Prostate gland (tissue), 2 donors: Measurements from ENCODE around the gene IFI16.

Experiments used
- CTCF ChIP-seq, 4 experiments: fragments of 200-600 bp in 2 of 4; fragments of 450-650 bp in 2 of 4; sonication (generic) in 2 of 4; IDR thresholded peaks; 1 replicate in 3 of 4; 2 replicates in 1 of 4; pipeline ENCODE4 v1.5.1; 2016 to 2019; ENCODE audit warnings: antibody characterized with exemption in 4 of 4, mild to moderate bottlenecking in 2 of 4, moderate library complexity in 2 of 4
- POLR2A ChIP-seq: fragments of 450-650 bp; IDR thresholded peaks from one replicate; pipeline ENCODE4 v1.6.1; 2016; ENCODE audit warnings: antibody characterized with exemption, mild to moderate bottlenecking

GRCh38 chr1:159066108-159066507 is 56.4 kb downstream of the IFI16 start:
- TF ChIP-seq CTCF (IDR thresholded peaks at IDR 0.05) = no peak
- no peak for TF ChIP-seq POLR2A
